GM19452 (cell line): ENCODE measurements around the gene LRRC75A.

Experiments
- ATAC-seq: cut with Tn5 transposase; IDR thresholded peaks from one replicate; pipeline ENCODE4 v1.9.1; 2021; ENCODE audit not compliant: unreplicated experiment

The LRRC75A gene

GRCh38 chr17:16473044-16474011 lies 18.7 kb downstream of the LRRC75A start:
- no peak for ATAC-seq

GRCh38 chr17:16472539-16472938 lies 19.5 kb downstream of the LRRC75A start:
- no peak for ATAC-seq

DNA sequence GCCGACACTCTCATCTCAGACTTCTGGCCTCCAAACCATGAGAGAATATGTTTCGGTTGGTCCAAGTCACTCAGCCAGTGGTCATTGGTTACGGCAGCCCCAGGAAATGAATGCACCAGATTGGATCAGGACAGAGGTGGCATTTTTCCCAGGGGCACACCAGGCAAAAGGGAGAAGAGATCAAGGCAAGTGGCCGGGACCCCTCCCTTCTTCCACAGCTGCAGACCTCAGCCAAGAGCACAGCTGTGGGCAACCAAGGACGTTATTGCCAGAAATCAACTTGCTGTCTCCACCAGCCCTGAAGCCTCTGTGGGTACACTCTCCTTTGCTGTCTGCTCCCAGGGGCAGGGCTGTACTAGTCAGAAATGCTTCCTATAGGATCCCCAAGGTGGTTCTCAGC lies 20.7 kb downstream of the LRRC75A start:
- ATAC-seq: no peak

DNA sequence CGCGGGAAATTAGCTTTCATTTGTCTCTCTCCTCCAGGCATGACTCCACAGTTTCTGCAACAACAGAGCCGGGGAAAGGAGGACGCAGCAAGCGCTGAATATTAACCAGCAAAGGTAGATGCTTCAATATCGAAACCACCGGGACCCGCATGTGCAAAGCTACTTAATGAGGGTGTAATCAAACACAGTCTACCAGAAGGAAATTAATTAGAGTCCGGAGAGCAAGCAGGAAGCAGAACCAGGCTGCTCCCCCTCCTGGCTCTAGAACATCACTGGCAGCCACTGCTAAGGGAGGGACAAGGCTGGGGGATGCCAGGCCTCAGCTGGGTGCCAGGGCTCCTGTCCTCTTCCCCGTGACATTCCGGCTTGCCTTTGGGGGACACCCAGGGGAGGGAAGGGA lies 21.7 kb downstream of the LRRC75A start:
- no peak for ATAC-seq

GRCh38 chr17:16468428-16468992 lies 23.5 kb downstream of the LRRC75A start:
- no peak for ATAC-seq

DNA sequence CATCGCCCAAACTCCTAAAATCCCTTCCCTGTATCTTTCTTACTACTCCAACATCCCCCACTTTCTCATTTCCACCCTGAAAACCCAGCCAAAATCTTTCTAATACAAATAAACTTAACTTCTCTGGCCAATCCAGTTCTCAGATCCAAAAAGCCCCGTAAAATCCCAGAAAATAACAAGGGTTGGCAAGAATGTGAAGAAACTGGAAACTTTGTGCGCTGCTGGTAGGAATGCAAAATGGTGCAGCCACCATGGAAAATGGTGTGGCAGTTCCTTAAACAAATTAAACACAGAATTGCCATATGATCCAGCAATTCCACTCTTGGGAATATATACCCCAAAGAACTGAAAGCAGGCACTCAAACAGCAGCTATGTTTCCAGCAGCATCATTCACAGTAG lies 24.1 kb downstream of the LRRC75A start:
- ATAC-seq: no peak

GRCh38 chr17:16467044-16467443 lies 24.9 kb downstream of the LRRC75A start:
- no peak for ATAC-seq

DNA sequence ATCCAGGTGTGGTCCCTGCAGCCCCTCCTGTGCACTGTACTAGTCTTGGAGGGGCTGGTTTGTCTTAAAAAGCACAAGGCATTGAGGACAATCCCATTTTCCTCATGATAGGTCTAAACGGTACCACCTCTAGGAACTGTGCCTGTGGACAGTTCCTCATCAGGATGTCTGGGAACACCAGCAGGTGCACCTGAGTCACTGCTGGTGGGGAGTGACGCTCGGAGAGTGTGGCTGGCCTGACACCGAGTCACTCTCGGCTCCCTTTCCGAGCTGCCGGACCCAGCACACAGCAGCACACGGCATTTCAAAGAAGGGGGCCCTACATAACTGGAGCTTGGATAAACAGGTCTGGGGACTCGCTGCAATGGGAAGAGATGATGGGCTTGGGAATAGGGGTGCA lies 25.6 kb downstream of the LRRC75A start:
- ATAC-seq: no peak

DNA sequence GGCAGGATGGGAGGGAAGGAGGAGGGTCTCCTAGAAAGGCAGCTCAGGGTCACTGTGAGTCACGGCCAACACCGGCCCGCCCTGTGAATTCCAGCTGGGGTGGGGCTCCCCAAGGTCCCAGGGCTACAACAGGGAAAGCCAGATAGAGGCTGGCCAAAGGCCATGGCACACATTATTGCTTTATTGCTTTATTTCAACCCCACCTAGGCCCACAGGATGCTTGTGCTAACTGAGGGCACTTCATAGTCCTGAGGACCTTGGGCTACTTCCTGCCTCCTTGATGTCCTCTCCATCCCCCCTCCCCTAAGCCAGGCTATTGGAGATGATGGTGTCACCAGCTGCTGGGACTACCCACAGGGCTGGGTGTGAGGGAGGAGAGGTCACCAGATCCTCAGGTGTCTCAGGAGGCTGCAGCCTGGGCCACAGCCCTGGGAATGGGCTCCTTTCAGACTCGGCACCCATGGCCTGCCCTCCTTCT lies 26.1 kb downstream of the LRRC75A start:
- ATAC-seq: no peak

DNA sequence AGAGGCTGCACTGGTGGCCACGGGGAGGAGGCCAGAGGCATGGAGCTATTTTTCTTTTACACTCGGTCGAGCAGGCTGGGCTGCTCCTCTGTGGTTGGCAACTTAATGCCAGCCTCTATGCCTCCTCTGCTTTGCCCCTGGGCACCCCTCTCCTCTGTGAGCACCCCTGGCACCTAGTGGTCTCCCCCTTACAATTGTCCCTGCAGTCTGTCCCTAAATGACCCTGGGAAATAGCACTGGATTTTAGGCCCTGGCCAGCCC lies 27.0 kb downstream of the LRRC75A start:
- ATAC-seq: no peak

GRCh38 chr17:16464303-16465051 lies 27.5 kb downstream of the LRRC75A start:
- ATAC-seq: no peak

- no peak for ATAC-seq
These were observed 28.4 kb downstream of the LRRC75A start for GRCh38 chr17:16463358-16464302.

DNA sequence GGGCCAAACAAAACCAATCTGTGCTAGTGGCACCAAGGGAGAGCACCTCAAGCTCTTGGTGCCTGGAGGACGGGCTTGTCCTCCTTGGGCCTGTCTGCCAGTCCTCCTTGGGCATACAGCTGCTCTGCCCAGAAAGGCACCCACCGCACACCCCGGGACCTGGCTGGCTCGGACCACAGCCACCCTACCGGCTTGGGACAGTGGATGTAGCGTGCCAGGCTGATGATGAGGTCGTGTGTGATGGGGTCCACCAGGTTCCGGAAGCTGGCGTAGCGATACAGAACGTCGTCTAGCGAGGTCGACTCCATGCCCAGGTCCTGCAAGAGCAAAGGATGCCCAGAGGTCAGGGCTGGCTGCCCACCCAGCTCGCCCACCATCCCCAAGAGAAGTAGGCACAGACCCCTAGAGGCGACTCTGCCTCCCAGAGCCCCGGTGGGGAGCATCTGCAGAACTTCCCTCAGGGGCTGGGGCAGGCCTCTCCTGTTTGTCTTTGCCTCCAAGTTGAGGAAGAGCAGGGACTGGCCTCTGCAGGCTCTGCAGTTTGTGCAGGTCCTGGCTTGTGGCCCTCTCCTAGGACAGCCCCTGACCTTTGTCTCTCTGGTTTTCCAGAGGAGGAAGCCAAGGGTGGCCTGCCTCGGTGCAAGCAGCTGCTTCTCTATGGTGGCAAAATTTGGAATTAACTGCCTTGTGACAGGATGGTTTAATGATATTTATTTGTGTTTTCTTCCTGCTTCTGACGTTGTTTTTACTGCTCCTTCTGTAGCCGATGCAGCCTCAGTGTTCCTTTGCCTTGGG lies 29.7 kb downstream of the LRRC75A start:
- no peak for ATAC-seq

- ATAC-seq: no peak
These were observed 30.5 kb downstream of the LRRC75A start for GRCh38 chr17:16461606-16461866.

GRCh38 chr17:16460796-16461605 lies 31.0 kb downstream of the LRRC75A start:
- no peak for ATAC-seq

DNA sequence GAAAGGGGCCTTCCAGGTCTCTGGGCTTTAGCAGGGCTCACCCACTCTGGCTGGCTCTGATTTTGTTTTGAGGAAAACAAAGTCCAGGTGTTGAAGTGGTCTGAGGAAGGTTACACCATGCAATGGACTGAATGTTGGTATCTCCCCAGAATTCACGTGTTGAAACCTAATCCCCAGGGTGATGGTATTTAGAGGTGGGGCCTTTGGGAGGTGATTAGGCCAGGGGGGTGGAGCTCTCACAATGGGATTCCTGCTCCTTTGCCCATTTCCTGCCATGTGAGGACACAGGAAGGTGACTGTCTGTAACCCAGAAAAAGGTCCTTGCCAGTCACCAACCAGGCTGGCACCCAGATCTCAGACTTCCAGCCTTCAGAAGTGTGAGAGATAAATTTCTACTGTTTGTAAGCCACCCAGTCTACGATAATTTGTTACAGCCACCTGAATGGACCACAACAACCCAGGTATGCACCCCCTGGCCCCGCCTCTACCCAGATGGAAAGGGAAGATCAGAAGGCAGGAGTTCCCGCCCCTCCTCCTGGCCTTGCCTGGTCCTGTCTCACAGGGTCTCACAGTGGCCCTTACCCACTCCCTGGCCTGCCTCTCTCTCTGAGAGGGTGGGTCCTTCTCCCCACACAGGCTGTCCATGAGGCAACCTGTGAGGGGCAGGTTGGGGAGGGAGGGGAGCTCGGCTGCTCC lies 32.0 kb downstream of the LRRC75A start:
- ATAC-seq: no peak

DNA sequence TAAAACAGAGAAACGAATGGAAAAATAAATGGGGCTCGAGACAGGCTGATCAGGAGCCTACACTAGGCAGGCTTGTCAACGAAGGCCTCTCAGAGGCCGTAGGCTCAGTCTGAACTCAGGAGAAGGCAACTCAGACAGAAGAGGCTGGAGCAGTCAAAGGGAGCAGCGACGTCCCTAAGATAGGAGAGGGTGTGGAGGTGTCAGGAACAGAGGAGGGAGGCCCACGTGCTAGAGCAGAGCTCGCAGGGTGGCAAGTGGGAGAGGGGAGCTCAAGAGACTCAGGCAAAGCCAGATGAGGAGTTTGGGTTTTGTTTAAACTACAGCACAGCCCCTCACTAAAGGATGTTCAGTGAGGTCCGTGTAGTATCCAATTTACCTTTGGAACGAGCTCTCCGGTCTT lies 32.7 kb downstream of the LRRC75A start:
- ATAC-seq: no peak

GRCh38 chr17:16456742-16457316 lies 35.2 kb downstream of the LRRC75A start:
- ATAC-seq: no peak
